Mesendoderm (in vitro differentiated cells): ENCODE measurements around the gene PC.

ENCODE experiments used
- DNase-seq: peaks from one replicate; pipeline ENCODE4 v3.0.0; 2013
- H2AK5ac ChIP-seq: 2 replicates; pipeline ENCODE4 v1.6.1; 2013; ENCODE audit warnings: low read length, inconsistent platforms
- H2BK120ac ChIP-seq: 2 replicates; pipeline ENCODE4 v1.6.1; 2013; ENCODE audit warnings: low read depth, mild to moderate bottlenecking, low read length, moderate library complexity, mixed read lengths
- H2BK15ac ChIP-seq: replicated peaks from 2 replicates; pipeline ENCODE4 v1.6.1; 2013; ENCODE audit warnings: low read depth, mild to moderate bottlenecking, moderate library complexity
- H2BK5ac ChIP-seq: 2 replicates; pipeline ENCODE4 v1.6.1; 2013; ENCODE audit warnings: low read length, inconsistent platforms
- H3K18ac ChIP-seq: 2 replicates; pipeline ENCODE4 v1.6.1; 2013; ENCODE audit warnings: mild to moderate bottlenecking, low read length, mixed read lengths
- H3K23ac ChIP-seq: one replicate; pipeline ENCODE4 v1.6.1; 2013; ENCODE audit warnings: low read length
- H3K27ac ChIP-seq: 2 replicates; pipeline ENCODE4 v1.5.1; 2013; ENCODE audit warnings: low read depth, mild to moderate bottlenecking, inconsistent platforms, low read length, moderate library complexity
- H3K27me3 ChIP-seq: 2 replicates; pipeline ENCODE4 v1.6.1; 2013; ENCODE audit warnings: low read length, control low read depth, mild to moderate bottlenecking, inconsistent platforms; ENCODE audit not compliant: insufficient read depth, poor library complexity
- H3K36me3 ChIP-seq: 2 replicates; pipeline ENCODE4 v1.6.1; 2013; ENCODE audit warnings: low read length, inconsistent platforms; ENCODE audit not compliant: control insufficient read depth, insufficient read depth
- H3K4ac ChIP-seq: one replicate; pipeline ENCODE4 v1.6.1; 2013; ENCODE audit warnings: low read depth, mild to moderate bottlenecking, low read length, moderate library complexity
- H3K4me1 ChIP-seq: 2 replicates; pipeline ENCODE4 v1.6.1; 2013; ENCODE audit warnings: low read depth, low read length, inconsistent platforms; ENCODE audit not compliant: control insufficient read depth
- H3K4me2 ChIP-seq: 2 replicates; pipeline ENCODE4 v1.6.1; 2013; ENCODE audit warnings: low read length
- H3K4me3 ChIP-seq: 2 replicates; pipeline ENCODE4 v1.5.1; 2013; ENCODE audit warnings: mild to moderate bottlenecking, low read length
- H3K56ac ChIP-seq: one replicate; pipeline ENCODE4 v1.6.1; 2013; ENCODE audit warnings: low read length
- H3K79me1 ChIP-seq: 2 replicates; pipeline ENCODE4 v1.6.1; 2013; ENCODE audit warnings: low read length, inconsistent platforms
- H3K79me2 ChIP-seq: 2 replicates; pipeline ENCODE4 v1.6.1; 2013; ENCODE audit warnings: mild to moderate bottlenecking, low read length; ENCODE audit not compliant: control insufficient read depth, insufficient read depth
- H3K9ac ChIP-seq: 2 replicates; pipeline ENCODE4 v1.6.1; 2013; ENCODE audit warnings: low read length, inconsistent platforms
- H4K5ac ChIP-seq: one replicate; pipeline ENCODE4 v1.6.1; 2013; ENCODE audit warnings: low read length
- H4K8ac ChIP-seq: one replicate; pipeline ENCODE4 v1.6.1; 2013; ENCODE audit warnings: low read depth, mild to moderate bottlenecking, control low read depth, low read length, moderate library complexity
- WGBS: extraction: QIAGEN DNeasy Blood & Tissue Kit; methylation state at CpG from one replicate; pipeline ENCODE4 v1.1.7; 2013; ENCODE audit warnings: low lambda C conversion rate, missing lambda C conversion rate; ENCODE audit not compliant: insufficient coverage; ENCODE audit errors: extremely low coverage; 5-methylcytosine and 5-hydroxymethylcytosine counted together

Gene PC

DNA sequence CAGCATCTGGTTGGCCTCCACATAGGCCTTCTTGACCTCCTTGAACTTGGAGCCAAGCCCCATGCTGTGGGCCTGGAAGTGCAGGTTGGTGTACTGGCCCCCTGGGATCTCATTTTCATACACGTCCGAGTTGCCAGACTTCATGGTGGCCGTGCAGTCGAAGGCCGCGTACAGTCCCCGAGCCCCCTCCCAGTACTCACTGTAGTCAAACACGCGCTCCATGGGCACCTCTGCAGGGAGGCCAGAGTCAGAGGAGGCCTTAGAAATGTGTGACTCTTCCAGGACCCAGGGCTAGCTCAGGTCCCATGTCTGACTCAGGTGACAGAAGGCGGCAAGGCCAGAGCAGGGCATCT is 108.0 kb downstream of the PC start:
- H3K4ac ChIP-seq, result no peak overlapping the region
- no peak overlapping the region for H2BK120ac ChIP-seq
- H3K9ac ChIP-seq, result no peak overlapping the region
- no peak overlapping the region for H3K18ac ChIP-seq
- H3K4me3 ChIP-seq, result no peak overlapping the region
- H3K4me2 ChIP-seq, result no peak overlapping the region
- H2BK5ac ChIP-seq, result no peak overlapping the region
- H3K27ac ChIP-seq, result no peak overlapping the region
- H3K56ac ChIP-seq, result no peak overlapping the region
- H4K5ac ChIP-seq, result no peak overlapping the region
- peaks cover 2% of the 10 kb centered on the region for H3K36me3 ChIP-seq
- H3K79me1 ChIP-seq, result peaks cover 2% of the 10 kb centered on the region
- no CpG with 5 or more reads among the region's 10 CpGs for WGBS
- DNase-seq, result no peak
- H2AK5ac ChIP-seq, result no peak overlapping the region
- H3K4me1 ChIP-seq, result no peaks in the 10 kb centered on the region
- H3K23ac ChIP-seq, result no peak overlapping the region
- no peak overlapping the region for H4K8ac ChIP-seq
- H3K79me2 ChIP-seq, result peaks cover 2% of the 10 kb centered on the region
- no peaks in the 10 kb centered on the region for H3K27me3 ChIP-seq
- no peak overlapping the region for H2BK15ac ChIP-seq

DNA sequence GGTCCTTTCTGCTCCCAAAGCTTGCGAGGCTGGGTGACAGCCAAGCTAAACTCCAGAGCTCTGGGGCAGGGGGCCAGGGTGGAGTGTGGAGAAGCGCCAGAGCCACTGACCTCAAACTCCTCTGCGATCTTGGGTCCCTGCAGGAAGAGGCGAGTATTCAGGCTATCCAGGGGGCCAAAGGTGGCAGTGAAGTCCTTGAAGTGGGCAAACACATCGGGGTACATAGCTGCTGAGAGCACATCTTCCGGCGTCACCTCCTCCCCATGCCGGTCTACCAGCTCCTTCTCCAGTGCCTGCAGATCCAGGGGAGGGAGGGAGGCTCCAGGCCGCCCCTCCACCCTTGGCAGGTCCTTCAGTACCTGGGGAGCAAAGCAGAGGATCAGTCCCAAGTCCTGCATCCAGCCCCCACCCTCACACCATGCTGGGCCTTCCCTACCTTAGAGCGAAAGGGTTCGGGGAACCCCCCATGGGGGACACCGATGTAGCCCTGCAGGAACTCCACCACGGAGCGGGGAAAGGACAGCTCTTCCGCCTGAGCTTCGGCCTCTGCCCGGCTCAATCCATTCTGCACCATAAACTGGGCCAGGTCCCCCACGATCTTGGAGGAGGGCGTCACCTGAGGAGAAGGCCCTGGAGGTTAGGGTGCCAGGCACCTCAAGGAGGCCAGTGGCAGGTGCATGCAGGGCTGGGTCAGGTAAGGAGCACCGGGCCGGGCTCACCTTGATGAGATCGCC is 108.5 kb downstream of the PC start:
- Histone ChIP-seq H3K27ac (no peak overlapping the region), H3K36me3 (peaks cover 5% of the 10 kb centered on the region), H3K23ac (no peak overlapping the region), H3K4me3 (no peak overlapping the region), H3K4me1 (no peaks in the 10 kb centered on the region), H2BK15ac (no peak overlapping the region), H3K27me3 (no peaks in the 10 kb centered on the region), H3K18ac (no peak overlapping the region), H4K5ac (no peak overlapping the region), H3K56ac (no peak overlapping the region), H4K8ac (no peak overlapping the region), H3K4me2 (no peak overlapping the region), H3K79me1 (peaks cover 7% of the 10 kb centered on the region), H3K9ac (no peak overlapping the region), H2AK5ac (no peak overlapping the region), H2BK120ac (no peak overlapping the region), H3K4ac (no peak overlapping the region), H3K79me2 (peaks cover 7% of the 10 kb centered on the region), H2BK5ac (no peak overlapping the region)
- no CpG with 5 or more reads among the region's 22 CpGs for WGBS
- no peak for DNase-seq

DNA sequence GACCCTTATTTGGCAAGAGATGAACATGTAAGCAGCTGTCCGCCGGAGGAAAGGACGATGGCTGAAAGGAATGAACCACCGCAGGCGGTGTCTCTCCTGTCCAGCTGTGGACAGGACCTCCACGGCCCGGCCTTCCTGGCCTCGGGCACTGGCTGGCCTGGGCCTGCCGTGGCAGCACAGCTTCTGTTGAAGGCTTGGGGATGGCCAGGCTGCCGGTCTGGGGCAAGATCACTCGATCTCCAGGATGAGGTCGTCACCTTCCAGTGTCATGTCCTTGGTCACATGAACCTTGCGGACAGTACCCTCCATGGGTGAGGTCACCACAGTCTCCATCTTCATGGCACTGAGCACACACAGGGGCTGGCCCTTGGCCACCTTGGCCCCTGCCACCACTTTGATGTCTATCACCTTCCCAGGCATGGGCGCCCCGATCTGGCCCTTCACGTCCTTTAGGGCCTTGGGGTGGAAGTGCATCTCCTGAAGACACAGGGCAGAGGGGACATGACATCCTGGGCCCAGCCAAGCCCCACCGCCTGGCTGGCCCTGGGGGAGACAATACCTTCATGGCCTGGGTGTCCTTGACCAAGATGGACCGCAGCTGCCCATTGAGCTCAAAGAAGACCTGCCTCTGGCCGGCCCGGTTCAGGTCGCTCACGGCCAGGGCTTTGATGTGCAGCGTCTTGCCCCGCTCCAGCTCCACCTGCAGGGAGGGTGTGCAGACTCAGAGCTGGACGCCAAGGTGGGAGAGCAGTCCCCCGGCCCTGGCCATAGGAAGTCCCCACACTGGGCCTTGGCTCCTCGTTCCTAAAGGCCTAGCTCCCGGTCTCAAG is 109.3 kb downstream of the PC start:
- Histone ChIP-seq H3K18ac (no peak overlapping the region), H3K4ac (no peak overlapping the region), H2BK5ac (no peak overlapping the region), H2AK5ac (no peak overlapping the region), H2BK120ac (no peak overlapping the region), H3K79me1 (peaks cover 14% of the 10 kb centered on the region), H4K8ac (no peak overlapping the region), H3K27ac (no peak overlapping the region), H3K79me2 (peaks cover 15% of the 10 kb centered on the region), H3K36me3 (peaks cover 5% of the 10 kb centered on the region), H3K9ac (no peak overlapping the region), H3K4me3 (no peak overlapping the region), H3K4me1 (peaks cover 7% of the 10 kb centered on the region), H2BK15ac (no peak overlapping the region), H3K23ac (no peak overlapping the region), H3K4me2 (no peak overlapping the region), H3K27me3 (no peaks in the 10 kb centered on the region), H4K5ac (no peak overlapping the region), H3K56ac (no peak overlapping the region)
- WGBS, result no CpG with 5 or more reads among the region's 28 CpGs
- DNase-seq, result no peak

DNA sequence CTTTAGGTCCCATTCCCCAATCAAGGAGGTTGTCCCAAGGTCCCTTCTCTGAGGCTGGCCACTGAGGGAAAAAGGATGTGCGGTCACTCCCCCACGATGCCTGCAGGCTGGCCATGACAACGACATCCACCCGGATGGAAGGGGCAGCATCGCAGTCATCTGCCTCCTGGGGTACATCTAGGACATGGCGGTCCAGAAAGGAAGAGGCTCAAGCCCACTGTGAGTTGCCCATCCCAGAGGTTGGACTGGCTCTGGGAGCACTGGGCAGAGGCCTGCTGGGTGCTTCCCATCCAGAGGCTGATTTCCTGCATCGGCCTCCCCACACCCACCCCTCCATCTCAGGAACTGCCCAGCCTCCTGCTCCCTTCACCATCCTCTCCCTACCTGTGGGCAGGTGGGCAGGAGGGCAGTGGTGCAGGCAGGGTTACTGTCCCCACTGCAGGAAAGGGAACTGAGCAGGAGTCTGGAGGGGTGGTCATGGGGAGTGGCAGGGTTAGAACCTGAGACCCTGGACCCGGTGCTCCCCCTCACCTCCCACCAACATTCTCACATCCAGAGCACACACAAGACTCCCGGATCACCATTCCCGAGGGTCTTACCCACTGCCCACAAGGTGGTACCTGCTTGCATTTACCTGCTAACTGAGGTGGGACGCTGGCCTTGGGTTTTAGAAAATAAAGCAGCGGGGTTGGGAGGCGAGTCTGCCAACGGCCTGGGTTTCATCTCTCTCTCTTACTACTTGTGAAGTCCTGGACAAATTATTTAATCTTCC is 110.5 kb downstream of the PC start:
- Histone ChIP-seq H3K79me1 (peaks cover 18% of the 10 kb centered on the region), H3K18ac (no peak overlapping the region), H3K4ac (no peak overlapping the region), H3K4me3 (no peak overlapping the region), H3K4me1 (peaks cover 7% of the 10 kb centered on the region), H3K23ac (no peak overlapping the region), H2BK120ac (no peak overlapping the region), H3K4me2 (no peak overlapping the region), H4K8ac (no peak overlapping the region), H3K9ac (no peak overlapping the region), H3K27me3 (no peaks in the 10 kb centered on the region), H3K36me3 (peaks cover 5% of the 10 kb centered on the region), H2BK5ac (no peak overlapping the region), H2BK15ac (no peak overlapping the region), H3K79me2 (peaks cover 19% of the 10 kb centered on the region), H4K5ac (no peak overlapping the region), H2AK5ac (no peak overlapping the region), H3K56ac (no peak overlapping the region), H3K27ac (no peak overlapping the region)
- no CpG with 5 or more reads among the region's 14 CpGs for WGBS
- no peak for DNase-seq

DNA sequence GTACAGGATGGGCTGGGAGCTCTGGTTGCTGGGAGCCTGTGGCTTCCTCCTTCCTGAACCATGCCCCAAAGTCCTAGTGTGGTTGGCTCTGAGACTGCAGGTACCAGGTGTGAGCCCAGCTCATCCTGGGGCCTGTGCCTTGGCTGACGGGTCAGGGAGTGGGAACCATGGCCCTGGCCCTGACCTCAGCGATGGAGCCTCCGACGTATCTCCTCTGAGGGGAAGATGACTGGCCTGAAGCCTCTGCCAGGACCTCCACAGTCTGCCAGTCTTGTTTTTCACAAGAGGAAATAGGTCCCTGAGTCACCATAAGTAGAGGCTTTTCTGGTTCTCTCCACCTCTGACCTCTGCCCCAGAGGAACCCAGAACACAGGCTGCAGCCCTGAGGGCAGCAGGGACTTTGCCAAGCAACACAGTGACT is 111.5 kb downstream of the PC start:
- Histone ChIP-seq H3K23ac (no peak overlapping the region), H3K18ac (no peak overlapping the region), H2BK120ac (no peak overlapping the region), H2BK5ac (no peak overlapping the region), H3K4me2 (no peak overlapping the region), H3K4ac (no peak overlapping the region), H3K36me3 (peaks cover 5% of the 10 kb centered on the region), H4K5ac (no peak overlapping the region), H3K79me1 (peaks cover 22% of the 10 kb centered on the region), H2BK15ac (no peak overlapping the region), H3K9ac (no peak overlapping the region), H3K27me3 (no peaks in the 10 kb centered on the region), H3K4me3 (no peak overlapping the region), H4K8ac (no peak overlapping the region), H2AK5ac (no peak overlapping the region), H3K79me2 (peaks cover 21% of the 10 kb centered on the region), H3K56ac (no peak overlapping the region), H3K4me1 (peaks cover 7% of the 10 kb centered on the region), H3K27ac (no peak overlapping the region)
- no CpG with 5 or more reads among the region's 4 CpGs for WGBS
- no peak for DNase-seq
